Lower leg skin (tissue), 4 donors: ENCODE results near the gene NINJ2. TPM values are rescaled to one million over a fixed set of nuclear protein-coding genes. Genes with fewer than 3 reads are reported as not detected.
A peak's percentile ranks its signal among the peaks of the same experiment; 100 is the strongest.
"Not testable (repeated sequence)": the region's sequence is repeated elsewhere in the genome, so short reads cannot be mapped to it uniquely, and the experiment has no call there.

ENCODE experiments used
- DNase-seq, 2 donors: peaks; one replicate each; pipeline ENCODE4 v3.0.0-alpha.2; 2019; ENCODE audit warnings: low spot score in 2 of 2
- H3K4me3 ChIP-seq: fragments of 200-600 bp; sonication (generic); 2 replicates; pipeline ENCODE4 v1.5.1; 2017; ENCODE audit warnings: mild to moderate bottlenecking, low read depth; ENCODE audit not compliant: poor library complexity, severe bottlenecking
- CTCF ChIP-seq, 3 donors: fragments of 450-650 bp; IDR thresholded peaks; one replicate each; pipeline ENCODE4 v1.5.1; 2016; ENCODE audit warnings: antibody characterized with exemption in 3 of 3, mild to moderate bottlenecking in 3 of 3, moderate library complexity in 2 of 3
- POLR2A ChIP-seq, 2 donors: fragments of 450-650 bp; IDR thresholded peaks; one replicate each; pipeline ENCODE4 v1.6.1; 2016 to 2017; ENCODE audit warnings: antibody characterized with exemption in 2 of 2, mild to moderate bottlenecking in 1 of 2, moderate library complexity in 1 of 2
- WGBS, 2 donors: methylation state at CpG; one replicate each; pipeline ENCODE4 v1.1.5; 2018; 5-methylcytosine and 5-hydroxymethylcytosine counted together
- intact Hi-C: fragments of 100-400 bp; cut with DNase I; formaldehyde crosslinking; loops from one replicate; pipeline ENCODE4 v1.15.0; 2023; ENCODE audit warnings: low total_unique reads
- total RNA-seq, 4 donors: library from RNA; depleted of rRNA; stranded (reverse); fragments of >200 nt; gene quantifications; one replicate each; pipeline ENCODE4 v1.1.0, GENCODE V29; 2016

Gene NINJ2
- total RNA-seq, 4 donors from 2014 or later = 4.5 to 30.8 (median 11.5) TPM

- no peak overlapping the region for H3K4me3 ChIP-seq
- TF ChIP-seq POLR2A (IDR thresholded peaks at IDR 0.05) (no peak), CTCF (IDR thresholded peaks at IDR 0.05) (no peak)
- WGBS, 2 donors = 85% methylated on average over 9 of the region's 9 CpGs
- peak in 1 of 2 donors; percentile 67 for DNase-seq
- intact Hi-C loops = no loop called here
Observed at GRCh38 chr12:581746-582145, 81.5 kb downstream of the NINJ2 start.

GRCh38 chr12:581321-581720 lies 81.9 kb downstream of the NINJ2 start:
- DNase-seq = peak in 1 of 2 donors; percentile 68
- no peak for TF ChIP-seq CTCF (IDR thresholded peaks at IDR 0.05)
- no peak for TF ChIP-seq POLR2A (IDR thresholded peaks at IDR 0.05)
- H3K4me3 ChIP-seq = no peak overlapping the region
- WGBS, 2 donors = 91 to 92% methylated on average over 4 to 5 of the region's 5 CpGs
- intact Hi-C loops = no loop called here

- no peak overlapping the region for H3K4me3 ChIP-seq
- DNase-seq = no peak
- TF ChIP-seq POLR2A (IDR thresholded peaks at IDR 0.05) (no peak), CTCF (IDR thresholded peaks at IDR 0.05) (no peak)
- intact Hi-C loops = no loop called here
- WGBS, 2 donors = 94 to 100% methylated on average over 4 of the region's 4 CpGs
Observed at GRCh38 chr12:580813-581212, 82.4 kb downstream of the NINJ2 start.

- intact Hi-C loops = no loop called here
- DNase-seq = peak in 1 of 2 donors; percentile 54
- 60 to 71% methylated on average over 9 of the region's 9 CpGs for WGBS, 2 donors
Observed at GRCh38 chr12:579420-580110, 83.7 kb downstream of the NINJ2 start.

GRCh38 chr12:578748-579419 lies 84.4 kb downstream of the NINJ2 start:
- no peak overlapping the region for H3K4me3 ChIP-seq
- 35 to 42% methylated on average over 7 of the region's 7 CpGs for WGBS, 2 donors
- intact Hi-C loops = no loop called here
- DNase-seq = peak in 1 of 2 donors; percentile 37
- TF ChIP-seq CTCF (IDR thresholded peaks at IDR 0.05) (no peak), POLR2A (IDR thresholded peaks at IDR 0.05) (no peak)

More at GRCh38 chr12:579420-580110, 83.7 kb downstream of the NINJ2 start:
- TF ChIP-seq CTCF (IDR thresholded peaks at IDR 0.05) = no peak
- no peak for TF ChIP-seq POLR2A (IDR thresholded peaks at IDR 0.05)
- no peak overlapping the region for H3K4me3 ChIP-seq

GRCh38 chr12:577994-578747 lies 85.1 kb downstream of the NINJ2 start:
- WGBS, 2 donors = 73 to 87% methylated on average over 19 of the region's 19 CpGs
- DNase-seq = peak in 1 of 2 donors; percentile 66
- H3K4me3 ChIP-seq, intact Hi-C loops: not testable (repeated sequence)
